Small intestine (tissue), 7 donors: Measurements from ENCODE around the gene PLXNA4. TPM values are rescaled to one million over a fixed set of nuclear protein-coding genes. Genes with fewer than 3 reads are reported as not detected.

Experiments used
- DNase-seq, 2 donors: peaks; one replicate each; pipeline versions ENCODE4 v3.0.0 to v3.0.0-alpha.2; 2013
- FAIRE-seq: peaks from 2 replicates; lab custom pipeline; 2012; peaks lifted over from hg19 to GRCh38; lab: Jason Lieb, UNC
- H3K27ac ChIP-seq, 3 donors: one replicate each; pipeline ENCODE4 v1.5.1; 2013; ENCODE audit warnings: low read length in 2 of 3, mild to moderate bottlenecking in 2 of 3, control low read depth in 1 of 3, inconsistent platforms in 1 of 3, low read depth in 1 of 3, moderate library complexity in 1 of 3
- H3K27me3 ChIP-seq, 3 donors: one replicate each; pipeline ENCODE4 v1.6.1; 2013; ENCODE audit warnings: low read length in 3 of 3, inconsistent platforms in 1 of 3; ENCODE audit not compliant: control insufficient read depth in 3 of 3, insufficient read depth in 3 of 3
- H3K36me3 ChIP-seq, 3 donors: one replicate each; pipeline ENCODE4 v1.6.1; 2013; ENCODE audit warnings: low read length in 3 of 3, inconsistent platforms in 1 of 3, low read depth in 1 of 3, mild to moderate bottlenecking in 1 of 3, moderate library complexity in 1 of 3; ENCODE audit not compliant: control insufficient read depth in 3 of 3, insufficient read depth in 2 of 3
- H3K4me1 ChIP-seq, 3 donors: one replicate each; pipeline ENCODE4 v1.6.1; 2013; ENCODE audit warnings: low read length in 2 of 3, inconsistent platforms in 1 of 3, low read depth in 1 of 3, mild to moderate bottlenecking in 1 of 3, moderate library complexity in 1 of 3; ENCODE audit not compliant: control insufficient read depth in 3 of 3, insufficient read depth in 2 of 3
- H3K4me3 ChIP-seq, 3 donors: one replicate each; pipeline ENCODE4 v1.5.1; 2013; ENCODE audit warnings: low read length in 3 of 3, control low read depth in 1 of 3, inconsistent platforms in 1 of 3, low read depth in 1 of 3, mild to moderate bottlenecking in 1 of 3, moderate library complexity in 1 of 3
- H3K9me3 ChIP-seq, 2 donors: one replicate each; pipeline ENCODE4 v1.6.1; 2013; ENCODE audit warnings: low read depth in 1 of 2, low read length in 1 of 2; ENCODE audit not compliant: control insufficient read depth in 2 of 2, insufficient read depth in 1 of 2
- WGBS, 3 donors: extraction: QIAGEN DNeasy Blood & Tissue Kit; methylation state at CpG; one replicate each; pipeline ENCODE4 v1.1.7; 2013; 5-methylcytosine and 5-hydroxymethylcytosine counted together
- polyA plus RNA-seq, 4 donors: library from polyadenylated mRNA; stranded (reverse) in 3 of 4; unstranded in 1 of 4; fragments of 200-250 nt in 3 of 4; fragments of 120-200 nt in 1 of 4; gene quantifications; one replicate each; pipeline versions ENCODE4 v1.2.1 to v1.2.3, GENCODE V29; 2013
- donor health status: healthy with polysubstance abuse.
- donor health status: control.
- donor health status: control.
- donor health status: Bipolar disorder and iron deficiency.
- donor health status: healthy.

The PLXNA4 gene
- polyA plus RNA-seq, 4 donors = under 0.01 to 3.9 (median 1.2) TPM; not detected in 1

DNA sequence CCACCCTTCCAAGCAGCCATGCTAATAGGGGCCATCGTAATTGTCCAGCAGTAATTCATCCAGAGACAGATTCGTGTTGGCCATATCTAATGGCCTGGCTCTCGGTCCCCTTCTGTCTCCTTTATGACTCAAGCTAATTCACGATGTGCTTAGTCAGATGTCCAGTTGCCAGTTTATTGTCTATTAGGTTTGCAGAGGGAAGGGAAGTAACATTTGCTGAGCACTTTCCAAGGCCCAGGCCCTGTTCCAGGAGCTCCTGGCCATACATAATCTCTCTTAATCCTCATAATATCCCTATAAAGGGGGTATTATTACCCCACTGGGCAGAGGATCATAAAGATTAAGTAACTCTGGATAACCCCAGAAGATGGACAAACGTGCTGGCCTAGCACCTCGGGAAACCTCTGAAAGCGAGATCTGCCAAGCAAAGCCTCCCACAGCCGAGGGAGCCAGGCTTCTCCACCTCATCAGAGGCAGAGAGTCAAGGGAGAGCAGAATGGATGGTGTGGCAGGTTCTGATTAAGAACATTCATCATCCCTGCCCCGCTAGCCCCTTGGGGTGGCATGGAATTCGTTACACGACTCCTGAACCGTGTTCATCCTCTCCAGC is 153.7 kb downstream of the PLXNA4 start:
- H3K4me3 ChIP-seq = no peak overlapping the region
- FAIRE-seq = no peak
- DNase-seq = no peak
- no peaks in the 10 kb centered on the region for H3K27me3 ChIP-seq
- peaks cover 0 to 7% (median 0%) of the 10 kb centered on the region in 3 donors for H3K4me1 ChIP-seq
- no peaks in the 10 kb centered on the region for H3K9me3 ChIP-seq
- H3K27ac ChIP-seq = no peak overlapping the region
- 73 to 85% (median 76%) methylated on average over 12 of the region's 12 CpGs for WGBS, 3 donors
- H3K36me3 ChIP-seq = no peaks in the 10 kb centered on the region

DNA sequence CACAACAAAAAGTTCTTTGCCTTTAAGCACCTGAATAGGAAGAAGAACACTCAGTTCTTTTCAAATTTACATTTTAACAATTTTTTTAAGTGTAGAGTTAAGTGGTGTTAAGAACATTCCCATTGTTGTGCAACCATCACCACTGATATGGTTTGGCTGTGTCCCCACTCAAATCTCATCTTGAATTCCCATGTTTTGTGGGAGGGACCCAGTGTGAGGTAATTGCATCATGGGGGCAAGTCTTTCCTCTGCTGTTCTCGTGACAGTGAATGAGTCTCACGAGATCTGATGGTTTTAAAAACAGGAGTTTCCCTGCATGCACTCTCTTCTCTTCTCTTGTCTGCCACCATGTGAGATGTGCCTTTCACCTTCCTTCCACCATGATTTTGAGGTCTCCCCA is 155.7 kb downstream of the PLXNA4 start:
- 62 to 91% (median 84%) methylated on average over 2 of the region's 2 CpGs for WGBS, 3 donors
- DNase-seq (no peak), FAIRE-seq (no peak)

DNA sequence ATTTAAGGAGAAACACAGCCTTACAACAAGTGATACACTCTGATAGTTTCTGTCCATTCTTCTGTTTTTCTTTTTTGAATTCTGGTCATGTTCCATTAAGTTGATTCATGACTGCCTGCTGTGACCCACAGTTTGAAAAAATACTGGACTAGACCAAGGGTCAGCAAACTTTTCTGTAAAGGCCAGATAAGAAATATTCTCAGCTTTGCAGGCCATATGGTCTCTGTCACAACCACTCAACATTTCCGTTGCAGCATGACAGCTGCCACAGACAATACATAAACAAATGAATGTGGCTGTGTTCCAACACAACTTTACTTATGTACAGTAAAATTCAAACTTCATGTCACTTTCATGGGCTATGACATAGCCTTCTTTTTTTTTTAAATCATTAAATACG is 156.7 kb downstream of the PLXNA4 start:
- Histone ChIP-seq H3K9me3 (no peaks in the 10 kb centered on the region), H3K36me3 (no peaks in the 10 kb centered on the region), H3K27ac (no peak overlapping the region), H3K4me3 (no peak overlapping the region), H3K27me3 (no peaks in the 10 kb centered on the region), H3K4me1 (peaks cover 0 to 16% (median 0%) of the 10 kb centered on the region in 3 donors)
- no peak for FAIRE-seq
- 58 to 87% (median 82%) methylated on average over 2 of the region's 2 CpGs for WGBS, 3 donors
- DNase-seq = no peak

More for the DNA sequence above, 155.7 kb downstream of the PLXNA4 start:
- Histone ChIP-seq H3K27ac (no peak overlapping the region), H3K36me3 (no peaks in the 10 kb centered on the region), H3K27me3 (no peaks in the 10 kb centered on the region), H3K9me3 (no peaks in the 10 kb centered on the region), H3K4me1 (peaks cover 0 to 14% (median 0%) of the 10 kb centered on the region in 3 donors), H3K4me3 (no peak overlapping the region)

DNA sequence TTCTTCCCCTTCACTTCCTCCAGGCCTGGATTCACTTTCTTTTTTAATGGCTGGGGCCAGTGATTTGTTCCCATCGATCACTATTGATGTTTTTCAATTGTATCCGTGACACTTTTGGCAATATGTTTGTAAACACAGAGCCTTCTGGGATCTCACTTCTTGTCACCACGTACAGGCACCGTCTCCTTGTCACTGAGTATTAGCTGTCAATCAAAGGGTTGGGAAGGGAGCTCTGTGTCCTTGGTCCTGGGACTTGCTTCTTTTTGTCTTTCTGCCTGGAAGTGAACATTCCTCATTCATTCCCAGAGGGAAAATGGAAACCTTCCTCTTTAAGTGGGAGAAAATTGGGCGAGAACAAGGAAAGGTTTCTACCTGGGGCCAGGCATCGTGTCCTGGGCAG is 157.4 kb downstream of the PLXNA4 start:
- Histone ChIP-seq H3K4me1 (peaks cover 0 to 15% (median 0%) of the 10 kb centered on the region in 3 donors), H3K27me3 (no peaks in the 10 kb centered on the region), H3K9me3 (no peaks in the 10 kb centered on the region), H3K36me3 (no peaks in the 10 kb centered on the region), H3K27ac (no peak overlapping the region), H3K4me3 (no peak overlapping the region)
- DNase-seq = no peak
- FAIRE-seq = no peak
- WGBS, 3 donors = 82% methylated on average over 6 of the region's 6 CpGs

DNA sequence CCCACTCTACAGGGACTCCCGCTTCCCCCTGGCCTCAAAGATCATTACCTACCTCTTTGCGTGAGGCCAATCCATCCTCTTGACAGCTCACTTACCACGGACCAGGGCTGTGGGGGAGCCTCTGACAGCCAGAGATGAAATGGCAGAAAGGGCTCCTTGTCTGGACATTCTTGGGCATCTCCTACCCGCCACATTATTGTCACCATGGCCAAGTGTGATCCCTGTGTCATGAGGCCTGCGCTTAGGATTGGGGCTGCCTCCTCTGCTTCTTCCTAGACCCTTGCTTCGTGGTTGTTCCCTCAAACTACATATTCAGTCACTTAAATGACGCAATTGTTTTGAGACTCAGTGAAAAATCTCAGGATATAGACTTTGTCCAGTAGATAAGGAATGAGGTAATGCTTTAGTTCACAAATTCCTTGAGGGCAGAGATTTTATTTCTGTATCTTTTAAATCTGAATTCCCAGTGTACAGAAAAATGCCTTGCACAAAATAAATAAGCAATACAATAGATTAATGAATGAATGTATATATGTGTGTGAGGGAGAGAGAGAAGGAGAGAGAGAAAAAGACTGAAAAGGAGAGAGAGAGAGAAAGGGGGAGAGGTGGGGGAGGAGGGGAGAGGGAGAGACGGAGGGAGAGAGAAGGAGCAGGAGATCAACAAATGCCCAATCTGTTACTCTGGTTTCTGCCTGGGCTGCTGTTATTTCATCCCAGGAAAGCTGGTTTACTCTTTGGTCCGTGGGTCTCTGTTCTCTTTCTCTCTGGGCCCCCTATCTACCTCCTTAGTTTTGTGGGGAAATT is 159.0 kb downstream of the PLXNA4 start:
- H3K4me3 ChIP-seq = peak overlapping the region in 1 of 3 donors; percentile 31
- H3K27ac ChIP-seq = peak overlapping the region in 1 of 3 donors; percentile 86
- no peaks in the 10 kb centered on the region for H3K27me3 ChIP-seq
- no peaks in the 10 kb centered on the region for H3K9me3 ChIP-seq
- DNase-seq (peak; percentile 72 to 84), FAIRE-seq (no peak)
- no peaks in the 10 kb centered on the region for H3K36me3 ChIP-seq
- WGBS, 3 donors = 31 to 61% (median 52%) methylated on average over 9 of the region's 9 CpGs
- H3K4me1 ChIP-seq = peaks cover 0 to 14% (median 0%) of the 10 kb centered on the region in 3 donors

DNA sequence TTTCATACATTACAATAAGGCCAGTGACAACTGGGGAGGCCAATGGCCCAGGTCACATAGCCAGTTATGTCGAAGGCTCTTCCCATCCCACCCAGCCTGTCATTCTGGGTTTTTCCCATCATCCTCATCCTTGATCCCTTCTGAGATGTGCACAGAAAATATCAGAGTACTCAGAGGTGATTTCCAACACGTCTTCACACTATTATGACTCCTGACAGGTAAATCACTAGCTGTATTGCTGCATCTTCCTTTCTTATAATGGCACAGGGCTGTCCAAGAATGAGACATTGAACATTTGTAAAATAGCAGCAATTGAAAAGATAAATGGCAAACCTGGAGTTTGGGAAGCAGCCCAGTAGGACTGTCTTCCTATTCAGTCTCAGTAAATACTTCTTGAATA is 159.9 kb downstream of the PLXNA4 start:
- peak overlapping the region in 1 of 3 donors; percentile 86 for H3K27ac ChIP-seq
- H3K4me1 ChIP-seq = peaks cover 0 to 14% (median 0%) of the 10 kb centered on the region in 3 donors
- FAIRE-seq (no peak), DNase-seq (no peak)
- H3K9me3 ChIP-seq = no peaks in the 10 kb centered on the region
- no peaks in the 10 kb centered on the region for H3K27me3 ChIP-seq
- no peaks in the 10 kb centered on the region for H3K36me3 ChIP-seq
- WGBS, 3 donors = 80 to 94% (median 86%) methylated on average over 2 of the region's 2 CpGs
- H3K4me3 ChIP-seq = peak overlapping the region in 1 of 3 donors; percentile 31

DNA sequence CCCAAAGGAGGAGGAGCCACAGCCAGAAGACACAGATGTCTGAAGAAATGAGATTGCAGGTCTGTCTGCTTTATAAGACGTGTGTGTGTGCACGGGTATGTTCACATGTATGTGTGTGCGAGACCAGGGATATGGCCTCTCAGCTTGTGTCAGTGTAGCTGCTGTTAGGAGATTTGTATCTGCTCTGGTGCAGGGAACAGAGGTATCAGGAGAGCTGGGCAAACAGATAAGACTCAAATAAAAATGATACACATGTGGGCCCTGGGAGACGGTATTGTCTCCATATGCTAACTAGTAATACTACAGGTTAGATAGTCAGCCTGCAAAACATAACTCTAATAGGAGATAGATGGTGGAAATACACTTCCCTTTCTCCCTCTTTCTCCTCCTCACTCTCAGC is 161.0 kb downstream of the PLXNA4 start:
- H3K27ac ChIP-seq = no peak overlapping the region
- H3K4me1 ChIP-seq = peaks cover 0 to 21% (median 2%) of the 10 kb centered on the region in 3 donors
- no peaks in the 10 kb centered on the region for H3K27me3 ChIP-seq
- DNase-seq (no peak), FAIRE-seq (no peak)
- 81 to 89% (median 83%) methylated on average over 4 of the region's 4 CpGs for WGBS, 3 donors
- H3K9me3 ChIP-seq = no peaks in the 10 kb centered on the region
- no peaks in the 10 kb centered on the region for H3K36me3 ChIP-seq
- H3K4me3 ChIP-seq = no peak overlapping the region

DNA sequence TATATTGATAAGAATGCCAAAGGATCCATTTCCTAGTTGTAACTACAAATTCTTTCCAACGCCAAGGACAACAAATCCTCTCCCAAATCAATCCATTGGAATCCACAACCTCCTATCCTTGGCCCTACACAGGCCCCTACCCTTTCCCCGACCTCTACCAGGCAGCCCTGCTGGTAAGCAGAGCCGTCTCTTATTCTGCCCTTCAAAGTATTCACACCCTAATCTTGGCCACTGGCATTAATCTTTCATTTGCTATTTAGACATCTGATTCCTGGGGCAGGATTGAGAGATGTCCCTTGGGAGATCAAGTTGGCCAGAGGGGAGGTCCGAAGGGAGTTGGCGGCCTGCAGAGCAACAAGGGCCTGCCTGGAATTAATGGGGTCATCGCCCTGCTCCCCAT is 161.4 kb downstream of the PLXNA4 start:
- DNase-seq (no peak), FAIRE-seq (no peak)
- H3K27ac ChIP-seq = no peak overlapping the region
- 86 to 92% (median 91%) methylated on average over 6 of the region's 6 CpGs for WGBS, 3 donors
- no peaks in the 10 kb centered on the region for H3K36me3 ChIP-seq
- H3K4me3 ChIP-seq = no peak overlapping the region
- H3K9me3 ChIP-seq = no peaks in the 10 kb centered on the region
- H3K4me1 ChIP-seq = peaks cover 0 to 23% (median 2%) of the 10 kb centered on the region in 3 donors
- H3K27me3 ChIP-seq = no peaks in the 10 kb centered on the region
